ENCODE measurements around the gene TUBA4A. TPM values are rescaled to one million over a fixed set of nuclear protein-coding genes. Genes with fewer than 3 reads are reported as not detected.
"Not testable (repeated sequence)": the region's sequence is repeated elsewhere in the genome, so short reads cannot be mapped to it uniquely, and the experiment has no call there.

Gene TUBA4A
- total RNA-seq, 1 donor from 2014 or later: 27.5 TPM

DNA sequence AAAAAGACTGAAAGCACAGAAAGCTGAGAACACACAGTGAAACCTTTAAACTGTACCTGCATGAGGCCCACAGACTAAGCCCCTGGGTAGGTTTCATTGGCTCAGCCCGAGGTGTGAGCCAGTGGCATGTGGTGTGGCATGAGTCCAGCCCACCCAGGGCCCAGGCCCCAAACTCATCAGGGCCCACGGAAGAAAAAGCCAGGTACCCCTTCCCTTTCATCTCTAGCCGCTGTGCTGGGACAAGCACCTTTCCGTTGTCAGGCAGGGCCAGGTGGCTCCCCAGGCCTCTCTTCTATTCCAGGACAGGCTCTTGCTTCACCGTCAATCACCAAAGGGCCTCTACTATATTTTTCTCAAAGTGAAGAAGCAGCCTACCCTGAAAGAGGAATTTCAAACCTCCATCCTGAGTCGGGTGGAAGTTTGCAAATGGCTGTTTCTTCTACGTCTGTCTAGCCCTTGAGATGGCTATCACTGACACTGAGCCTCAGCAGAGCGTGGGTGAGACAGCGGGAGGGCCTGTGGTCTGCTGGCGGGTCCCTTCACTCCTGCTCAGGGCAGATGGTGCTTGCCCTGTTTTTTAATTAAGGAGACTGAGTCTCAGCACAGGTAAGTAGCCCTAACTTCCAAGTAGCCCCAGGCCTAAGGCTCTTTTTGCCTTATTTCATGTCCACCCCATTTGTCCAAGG is 34.0 kb upstream of the TUBA4A start:
- TF ChIP-seq, protein P1, sequence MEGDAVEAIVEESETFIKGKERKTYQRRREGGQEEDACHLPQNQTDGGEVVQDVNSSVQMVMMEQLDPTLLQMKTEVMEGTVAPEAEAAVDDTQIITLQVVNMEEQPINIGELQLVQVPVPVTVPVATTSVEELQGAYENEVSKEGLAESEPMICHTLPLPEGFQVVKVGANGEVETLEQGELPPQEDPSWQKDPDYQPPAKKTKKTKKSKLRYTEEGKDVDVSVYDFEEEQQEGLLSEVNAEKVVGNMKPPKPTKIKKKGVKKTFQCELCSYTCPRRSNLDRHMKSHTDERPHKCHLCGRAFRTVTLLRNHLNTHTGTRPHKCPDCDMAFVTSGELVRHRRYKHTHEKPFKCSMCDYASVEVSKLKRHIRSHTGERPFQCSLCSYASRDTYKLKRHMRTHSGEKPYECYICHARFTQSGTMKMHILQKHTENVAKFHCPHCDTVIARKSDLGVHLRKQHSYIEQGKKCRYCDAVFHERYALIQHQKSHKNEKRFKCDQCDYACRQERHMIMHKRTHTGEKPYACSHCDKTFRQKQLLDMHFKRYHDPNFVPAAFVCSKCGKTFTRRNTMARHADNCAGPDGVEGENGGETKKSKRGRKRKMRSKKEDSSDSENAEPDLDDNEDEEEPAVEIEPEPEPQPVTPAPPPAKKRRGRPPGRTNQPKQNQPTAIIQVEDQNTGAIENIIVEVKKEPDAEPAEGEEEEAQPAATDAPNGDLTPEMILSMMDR (IDR thresholded peaks at IDR 0.05; ENCODE audit: partially characterized antibody, unreplicated experiment): no peak
- Mint-ChIP-seq H3K4me1 (ENCODE audit: low read depth, unreplicated experiment) (peaks cover 12% of the 10 kb centered on the region), H3K9me3 (ENCODE audit: unreplicated experiment) (peaks cover 2% of the 10 kb centered on the region), H3K4me3 (ENCODE audit: unreplicated experiment) (no peak overlapping the region), H3K27me3 (ENCODE audit: unreplicated experiment) (no peaks in the 10 kb centered on the region), H3K27ac (ENCODE audit: unreplicated experiment) (no peak overlapping the region), H3K36me3 (ENCODE audit: unreplicated experiment) (no peaks in the 10 kb centered on the region)
- no peak for DNase-seq

DNA sequence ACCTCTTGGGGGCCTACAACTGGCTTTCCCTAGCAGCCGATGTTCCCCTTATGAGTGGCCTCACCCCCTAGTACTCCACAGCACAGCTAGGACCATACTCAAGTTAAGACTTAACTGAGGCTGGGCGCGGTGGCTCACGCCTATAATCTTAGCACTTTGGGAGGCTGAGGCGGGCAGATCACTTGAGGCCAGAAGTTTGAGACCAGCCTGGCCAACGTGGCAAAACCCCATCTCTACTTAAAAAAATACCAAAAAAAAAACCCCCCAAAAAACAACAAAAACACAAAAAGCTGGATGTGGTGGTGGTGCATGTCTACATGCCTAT is 33.4 kb upstream of the TUBA4A start:
- peaks cover 13% of the 10 kb centered on the region for H3K4me1 Mint-ChIP-seq (ENCODE audit: low read depth, unreplicated experiment)
- H3K27me3 Mint-ChIP-seq (ENCODE audit: unreplicated experiment); H3K9me3 Mint-ChIP-seq (ENCODE audit: unreplicated experiment); DNase-seq; H3K36me3 Mint-ChIP-seq (ENCODE audit: unreplicated experiment); H3K4me3 Mint-ChIP-seq (ENCODE audit: unreplicated experiment); H3K27ac Mint-ChIP-seq (ENCODE audit: unreplicated experiment): not testable (repeated sequence)

DNA sequence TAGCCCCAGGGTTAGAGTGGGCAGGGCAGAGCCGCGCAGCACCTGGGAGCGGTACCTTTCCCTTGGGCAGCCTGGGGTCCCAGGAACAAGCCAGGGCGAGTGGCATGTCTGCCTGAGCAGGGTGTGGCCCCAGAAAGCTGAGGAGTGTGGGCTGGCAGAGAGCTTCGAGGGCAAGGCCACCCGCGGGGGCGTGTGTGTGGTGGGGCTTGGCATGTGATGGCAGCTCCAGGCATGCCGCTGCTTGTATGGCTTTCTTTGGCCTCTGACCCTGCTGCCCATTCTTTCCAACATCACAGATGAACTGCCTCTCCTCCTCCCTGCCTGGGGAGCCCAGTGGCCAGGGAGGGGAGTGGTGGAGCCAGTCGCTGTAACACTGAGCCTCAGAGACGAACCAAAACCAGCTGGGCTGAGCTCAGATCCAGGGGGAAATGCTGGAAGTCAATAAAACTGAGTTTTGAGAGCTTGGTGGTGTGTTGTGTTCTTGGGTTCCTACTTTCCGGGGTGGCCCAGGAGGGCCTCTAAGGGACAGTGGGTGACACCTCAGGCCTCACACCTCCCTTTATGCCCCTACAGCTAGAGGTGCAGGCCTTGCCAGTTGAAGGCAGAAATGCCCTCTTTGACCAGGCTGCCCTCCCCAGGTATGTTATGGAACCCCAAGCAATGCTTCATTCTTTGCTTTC is 32.9 kb upstream of the TUBA4A start:
- no peak for DNase-seq
- Mint-ChIP-seq H3K27me3 (ENCODE audit: unreplicated experiment) (no peaks in the 10 kb centered on the region), H3K36me3 (ENCODE audit: unreplicated experiment) (no peaks in the 10 kb centered on the region), H3K27ac (ENCODE audit: unreplicated experiment) (no peak overlapping the region), H3K4me1 (ENCODE audit: low read depth, unreplicated experiment) (peaks cover 14% of the 10 kb centered on the region), H3K4me3 (ENCODE audit: unreplicated experiment) (peak overlapping the region; percentile 18), H3K9me3 (ENCODE audit: unreplicated experiment) (peaks cover 2% of the 10 kb centered on the region)
- TF ChIP-seq, protein P1 (IDR thresholded peaks at IDR 0.05; ENCODE audit: partially characterized antibody, unreplicated experiment): no peak

DNA sequence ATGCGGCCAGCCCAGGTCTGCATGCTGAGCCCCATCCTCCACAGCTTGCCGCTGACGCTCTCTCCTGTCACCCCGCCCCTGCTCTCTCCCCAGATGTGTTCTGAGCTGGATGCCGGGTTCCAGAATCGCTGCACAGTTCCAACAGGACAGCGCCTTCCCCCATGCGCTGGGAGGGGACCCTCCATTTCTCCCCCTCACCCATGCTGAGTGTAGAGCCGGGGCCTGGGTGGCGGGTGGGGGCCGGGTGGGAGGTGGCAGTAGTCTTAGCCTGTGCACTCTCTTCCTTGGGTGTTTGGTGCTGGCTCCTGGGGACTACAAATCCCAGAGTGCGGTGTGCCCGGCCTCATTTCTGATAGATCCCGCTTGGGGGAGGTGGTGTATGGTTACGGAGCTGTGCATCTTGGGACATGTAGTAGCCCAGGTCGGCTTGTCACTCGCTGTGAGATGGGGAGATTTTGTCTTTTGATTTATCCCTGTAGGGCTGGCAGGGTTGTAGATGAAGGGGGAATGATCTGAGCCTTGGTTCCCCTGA is 32.2 kb upstream of the TUBA4A start:
- no peaks in the 10 kb centered on the region for H3K36me3 Mint-ChIP-seq (ENCODE audit: unreplicated experiment)
- DNase-seq: peak; percentile 73
- TF ChIP-seq, protein P1 (IDR thresholded peaks at IDR 0.05; ENCODE audit: partially characterized antibody, unreplicated experiment): no peak
- H3K4me1 Mint-ChIP-seq (ENCODE audit: low read depth, unreplicated experiment): peaks cover 19% of the 10 kb centered on the region
- no peaks in the 10 kb centered on the region for H3K27me3 Mint-ChIP-seq (ENCODE audit: unreplicated experiment)
- peaks cover 2% of the 10 kb centered on the region for H3K9me3 Mint-ChIP-seq (ENCODE audit: unreplicated experiment)
- H3K4me3 Mint-ChIP-seq (ENCODE audit: unreplicated experiment): peak overlapping the region; percentile 18
- no peak overlapping the region for H3K27ac Mint-ChIP-seq (ENCODE audit: unreplicated experiment)

DNA sequence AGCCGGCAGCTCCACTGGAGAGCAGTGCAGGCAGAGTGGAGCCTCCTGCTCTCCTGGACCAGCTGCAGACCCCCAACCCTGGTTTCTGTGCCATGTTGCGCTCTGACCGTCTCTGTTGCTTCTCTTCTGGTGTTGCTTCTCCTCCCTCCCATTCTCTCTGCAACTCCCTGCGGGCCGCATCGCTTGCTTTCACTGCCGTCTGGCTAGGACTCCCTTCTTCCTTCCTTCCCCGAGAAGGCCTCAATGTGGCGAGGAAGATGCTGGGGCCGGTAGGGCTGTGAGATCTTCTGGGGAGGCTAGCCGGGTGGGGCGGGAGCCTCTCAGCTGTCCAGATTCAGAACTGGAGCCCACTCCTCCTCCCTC is 31.6 kb upstream of the TUBA4A start:
- peak overlapping the region; percentile 41 for H3K27ac Mint-ChIP-seq (ENCODE audit: unreplicated experiment)
- no peak for DNase-seq
- peak overlapping the region; percentile 55 for H3K4me3 Mint-ChIP-seq (ENCODE audit: unreplicated experiment)
- no peaks in the 10 kb centered on the region for H3K36me3 Mint-ChIP-seq (ENCODE audit: unreplicated experiment)
- H3K9me3 Mint-ChIP-seq (ENCODE audit: unreplicated experiment): peaks cover 3% of the 10 kb centered on the region
- peaks cover 24% of the 10 kb centered on the region for H3K4me1 Mint-ChIP-seq (ENCODE audit: low read depth, unreplicated experiment)
- H3K27me3 Mint-ChIP-seq (ENCODE audit: unreplicated experiment): peaks cover 1% of the 10 kb centered on the region
- TF ChIP-seq, protein P1 (IDR thresholded peaks at IDR 0.05; ENCODE audit: partially characterized antibody, unreplicated experiment): no peak
